ENCODE data around the gene MTA1. TPM values are rescaled to one million over a fixed set of nuclear protein-coding genes. Genes with fewer than 3 reads are reported as not detected.

Gene MTA1
- total and polyA plus RNA-seq, 10 of the 15 experiments (the other 5 are each of a cell fraction or from before 2014, with no cell fraction given): 0.14 to 162 (median 30.6) TPM

DNA sequence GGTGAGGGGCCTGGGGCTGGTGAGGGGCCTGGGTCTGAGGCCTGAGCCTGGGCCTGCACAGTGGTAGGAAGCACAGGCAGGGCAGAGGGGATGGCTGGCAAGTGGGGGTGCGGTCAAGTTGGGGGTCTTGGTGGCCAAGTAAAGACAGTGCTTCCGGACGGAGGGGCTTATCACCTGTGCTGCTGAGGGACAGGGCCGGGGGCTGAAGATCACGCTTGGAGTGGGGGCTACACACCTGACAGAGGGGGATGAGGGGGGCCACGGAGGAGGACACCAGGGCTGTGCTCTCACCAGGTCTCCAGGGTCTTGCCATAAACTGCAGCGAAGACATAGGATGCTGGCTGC is 83.6 kb downstream of the MTA1 start:
- no peak for DNase-seq (ENCODE audit: low read depth, low spot score)
- Histone ChIP-seq H3K9me3 (replicated peaks; ENCODE audit: control insufficient read depth, insufficient read depth, low read length) (no peaks in the 10 kb centered on the region), H3K4me2 (ENCODE audit: control insufficient read depth, insufficient read depth) (no peak overlapping the region), H3K4me1 (ENCODE audit: control insufficient read depth, insufficient read depth, low read length) (no peaks in the 10 kb centered on the region), H2AFZ (ENCODE audit: control insufficient read depth, low read depth, low read length) (no peak overlapping the region), H3K27me3 (replicated peaks in 1 of 2; ENCODE audit: control insufficient read depth in 2 of 2, insufficient read depth in 2 of 2, low read length in 1 of 2) (peaks cover 0 to 1% of the 10 kb centered on the region in 2 experiments; a peak in 1 of 4 replicates), H3K4me3 (no peak overlapping the region), H3K79me2 (ENCODE audit: control insufficient read depth, insufficient read depth, low read length) (no peaks in the 10 kb centered on the region), H3K9ac (ENCODE audit: control insufficient read depth, insufficient read depth, low read length) (no peak overlapping the region), H3K27ac (ENCODE audit: control insufficient read depth, insufficient read depth) (no peak overlapping the region), H3K36me3 (ENCODE audit: control insufficient read depth in 2 of 2, insufficient read depth in 2 of 2, low read length in 1 of 2) (no peaks in the 10 kb centered on the region), H4K20me1 (ENCODE audit: control insufficient read depth, insufficient read depth) (no peaks in the 10 kb centered on the region)
- intact Hi-C loops (cut with micrococcal nuclease; ENCODE audit: unreplicated experiment): no loop called here
- CTCF ChIA-PET: no interaction called here
- TF ChIP-seq IRF4 (IDR thresholded peaks at IDR 0.05; ENCODE audit: low read depth, low read length): no peak
- TF ChIP-seq, protein P1, sequence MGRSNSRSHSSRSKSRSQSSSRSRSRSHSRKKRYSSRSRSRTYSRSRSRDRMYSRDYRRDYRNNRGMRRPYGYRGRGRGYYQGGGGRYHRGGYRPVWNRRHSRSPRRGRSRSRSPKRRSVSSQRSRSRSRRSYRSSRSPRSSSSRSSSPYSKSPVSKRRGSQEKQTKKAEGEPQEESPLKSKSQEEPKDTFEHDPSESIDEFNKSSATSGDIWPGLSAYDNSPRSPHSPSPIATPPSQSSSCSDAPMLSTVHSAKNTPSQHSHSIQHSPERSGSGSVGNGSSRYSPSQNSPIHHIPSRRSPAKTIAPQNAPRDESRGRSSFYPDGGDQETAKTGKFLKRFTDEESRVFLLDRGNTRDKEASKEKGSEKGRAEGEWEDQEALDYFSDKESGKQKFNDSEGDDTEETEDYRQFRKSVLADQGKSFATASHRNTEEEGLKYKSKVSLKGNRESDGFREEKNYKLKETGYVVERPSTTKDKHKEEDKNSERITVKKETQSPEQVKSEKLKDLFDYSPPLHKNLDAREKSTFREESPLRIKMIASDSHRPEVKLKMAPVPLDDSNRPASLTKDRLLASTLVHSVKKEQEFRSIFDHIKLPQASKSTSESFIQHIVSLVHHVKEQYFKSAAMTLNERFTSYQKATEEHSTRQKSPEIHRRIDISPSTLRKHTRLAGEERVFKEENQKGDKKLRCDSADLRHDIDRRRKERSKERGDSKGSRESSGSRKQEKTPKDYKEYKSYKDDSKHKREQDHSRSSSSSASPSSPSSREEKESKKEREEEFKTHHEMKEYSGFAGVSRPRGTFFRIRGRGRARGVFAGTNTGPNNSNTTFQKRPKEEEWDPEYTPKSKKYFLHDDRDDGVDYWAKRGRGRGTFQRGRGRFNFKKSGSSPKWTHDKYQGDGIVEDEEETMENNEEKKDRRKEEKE (IDR thresholded peaks at IDR 0.05): no peak
- no peak for TF ChIP-seq SUZ12 (IDR thresholded peaks at IDR 0.05; ENCODE audit: unreplicated experiment)
- no peak for TF ChIP-seq JUNB (IDR thresholded peaks at IDR 0.05)
- no peak for TF ChIP-seq CREM (IDR thresholded peaks at IDR 0.05; ENCODE audit: low read depth)
- no peak for TF ChIP-seq EGR1 (IDR thresholded peaks at IDR 0.05; ENCODE audit: borderline replicate concordance in 1 of 2, low read depth in 2 of 2, low read length in 2 of 2)
- no peak for TF ChIP-seq RAD21 (IDR thresholded peaks at IDR 0.05; ENCODE audit: insufficient read depth, low read depth, low read length)
- TF ChIP-seq ATF7 (IDR thresholded peaks at IDR 0.05; ENCODE audit: low read depth): no peak
- no peak for TF ChIP-seq BACH1 (IDR thresholded peaks at IDR 0.05; ENCODE audit: borderline replicate concordance)
- TF ChIP-seq POLR2AphosphoS5 (IDR thresholded peaks at IDR 0.05; ENCODE audit: low read length): no peak
- no peak for ATAC-seq
- RAD21 ChIA-PET (ENCODE audit: unreplicated experiment): no interaction called here
- POLR2A ChIA-PET: no interaction called here
- 74% methylated on average over 7 of the region's 7 CpGs for WGBS (ENCODE audit: insufficient coverage, insufficient replicate concordance, low lambda C conversion rate, missing lambda C conversion rate)
- no TSS peak for BruUV-seq (replicated peaks)
- no peak for FAIRE-seq
- in situ Hi-C loops (cut with MboI): no loop called here
- SMC1A ChIA-PET (ENCODE audit: uncharacterized antibody, unreplicated experiment): no interaction called here
